Testis (tissue), 2 donors: ENCODE results near the gene CSF1.

Source experiments
- POLR2A ChIP-seq: fragments of 450-650 bp; IDR thresholded peaks from one replicate; pipeline ENCODE4 v1.6.1; 2017; ENCODE audit warnings: antibody characterized with exemption, mild to moderate bottlenecking, moderate library complexity
- TF ChIP-seq, protein P1 (sequence below), 3 experiments: fragments of 450-650 bp in 2 of 3; fragments of 200-600 bp in 1 of 3; sonication (generic) in 1 of 3; IDR thresholded peaks; one replicate each; pipeline ENCODE4 v1.5.1; 2016 to 2019; ENCODE audit warnings: antibody characterized with exemption in 3 of 3, mild to moderate bottlenecking in 2 of 3, moderate library complexity in 1 of 3

DNA sequence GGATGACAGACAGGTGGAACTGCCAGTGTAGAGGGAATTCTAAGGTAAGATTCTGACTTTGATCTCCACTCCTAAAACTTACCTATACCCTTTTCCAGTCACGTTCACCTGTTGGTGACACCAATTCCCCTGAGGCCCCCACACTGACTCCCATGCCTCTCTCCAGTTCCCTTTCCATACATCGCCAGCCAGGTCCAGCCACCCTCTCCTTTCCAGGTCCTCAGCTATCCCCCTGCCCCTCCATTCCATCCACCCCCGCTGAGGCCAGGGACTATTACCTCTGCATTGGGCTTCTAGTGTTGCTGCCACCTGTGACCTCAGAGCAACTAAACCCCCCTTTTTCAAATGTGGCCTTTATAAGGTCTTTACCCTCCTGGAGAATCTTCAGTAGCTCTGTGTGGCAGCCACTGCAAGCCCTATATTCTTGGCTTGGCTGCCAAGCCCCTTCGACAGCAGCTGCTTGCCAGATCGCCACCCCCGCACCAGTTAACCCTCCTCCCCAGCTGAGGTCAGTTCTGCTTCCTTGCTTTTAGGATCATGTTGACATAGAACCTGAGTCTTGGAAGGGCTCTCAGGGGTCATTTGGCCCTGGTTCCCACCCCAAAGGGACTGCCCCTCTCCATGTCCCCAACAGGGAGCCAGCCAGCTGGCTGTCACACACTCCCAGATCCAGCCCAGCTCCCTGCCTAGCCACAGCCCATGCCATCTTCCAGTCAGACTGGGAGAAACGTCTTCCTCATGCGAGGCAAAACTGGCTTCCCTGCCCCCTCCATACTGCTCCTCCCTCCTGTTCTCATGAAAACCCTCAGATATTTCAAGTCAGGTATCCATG lies 14.7 kb downstream of the CSF1 start:
- TF ChIP-seq, protein P1, sequence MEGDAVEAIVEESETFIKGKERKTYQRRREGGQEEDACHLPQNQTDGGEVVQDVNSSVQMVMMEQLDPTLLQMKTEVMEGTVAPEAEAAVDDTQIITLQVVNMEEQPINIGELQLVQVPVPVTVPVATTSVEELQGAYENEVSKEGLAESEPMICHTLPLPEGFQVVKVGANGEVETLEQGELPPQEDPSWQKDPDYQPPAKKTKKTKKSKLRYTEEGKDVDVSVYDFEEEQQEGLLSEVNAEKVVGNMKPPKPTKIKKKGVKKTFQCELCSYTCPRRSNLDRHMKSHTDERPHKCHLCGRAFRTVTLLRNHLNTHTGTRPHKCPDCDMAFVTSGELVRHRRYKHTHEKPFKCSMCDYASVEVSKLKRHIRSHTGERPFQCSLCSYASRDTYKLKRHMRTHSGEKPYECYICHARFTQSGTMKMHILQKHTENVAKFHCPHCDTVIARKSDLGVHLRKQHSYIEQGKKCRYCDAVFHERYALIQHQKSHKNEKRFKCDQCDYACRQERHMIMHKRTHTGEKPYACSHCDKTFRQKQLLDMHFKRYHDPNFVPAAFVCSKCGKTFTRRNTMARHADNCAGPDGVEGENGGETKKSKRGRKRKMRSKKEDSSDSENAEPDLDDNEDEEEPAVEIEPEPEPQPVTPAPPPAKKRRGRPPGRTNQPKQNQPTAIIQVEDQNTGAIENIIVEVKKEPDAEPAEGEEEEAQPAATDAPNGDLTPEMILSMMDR (IDR thresholded peaks at IDR 0.05), result no peak
- no peak for TF ChIP-seq POLR2A
